Measurements from ENCODE around the gene TNFRSF13B.
"Not testable (repeated sequence)": the region's sequence is repeated elsewhere in the genome, so short reads cannot be mapped to it uniquely, and the experiment has no call there.

The TNFRSF13B gene

GRCh38 chr17:16971458-16972338 lies at the start of gene TNFRSF13B:
TSS of gene TNFRSF13B (minus strand) at chr17:16972118. CDS start at chr17:16972075, 43 bp downstream.
- DNase-seq: no peak

DNA sequence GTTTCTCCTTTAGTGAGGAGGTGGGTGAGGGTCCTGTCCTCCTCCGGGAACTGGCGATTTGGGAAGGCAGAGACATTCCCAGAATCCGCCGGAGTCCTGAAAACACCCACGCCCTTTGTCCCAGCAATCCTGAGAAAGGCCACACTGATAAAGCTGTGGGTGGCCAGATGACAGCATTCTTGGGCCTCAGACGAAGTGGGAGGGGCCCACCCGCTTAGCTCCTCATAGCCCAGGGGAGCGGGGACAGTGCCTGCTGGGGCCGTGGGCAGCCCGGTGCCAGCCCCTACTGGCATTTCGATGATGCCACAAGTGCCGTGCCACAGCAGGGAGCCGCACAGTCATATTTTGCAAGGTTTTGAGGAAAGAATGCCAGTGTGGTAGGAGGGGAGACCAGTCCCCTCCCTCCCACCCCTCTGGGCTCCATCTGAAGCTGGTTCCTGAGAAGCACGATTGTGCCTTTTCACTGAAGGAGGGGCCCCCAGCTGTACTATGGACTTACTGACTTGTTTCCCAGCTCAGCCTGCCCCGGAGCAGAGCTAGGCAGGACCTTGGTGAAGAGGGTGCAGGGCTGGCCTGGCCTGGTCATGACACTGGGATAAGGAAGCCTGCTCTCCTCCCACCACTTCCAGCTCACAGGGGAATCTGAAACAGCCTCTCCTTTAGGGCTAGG lies 49.4 kb upstream of the TNFRSF13B start:
- no peak for DNase-seq

- no peak for DNase-seq
Observed at GRCh38 chr17:17020821-17021193, 48.9 kb upstream of the TNFRSF13B start.

GRCh38 chr17:17019891-17020456 lies 48.1 kb upstream of the TNFRSF13B start:
- DNase-seq: no peak

DNA sequence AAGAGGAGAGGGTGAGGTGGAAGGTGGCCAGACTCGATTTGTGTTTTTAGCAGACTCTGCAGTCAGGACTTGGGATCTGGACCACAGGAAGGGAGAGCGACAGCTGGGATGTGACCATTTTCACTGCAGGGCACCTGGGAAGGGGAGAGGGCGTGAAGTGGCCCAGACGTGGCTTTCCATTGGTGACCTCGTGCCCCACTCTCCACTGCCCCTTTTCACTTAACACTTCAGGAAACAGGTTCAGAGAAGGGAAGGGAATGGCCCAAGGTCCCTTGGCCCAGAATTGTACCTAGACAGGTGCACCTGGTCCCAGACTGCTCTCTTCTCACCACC lies 47.5 kb upstream of the TNFRSF13B start:
- no peak for DNase-seq

GRCh38 chr17:17018612-17019429 lies 46.9 kb upstream of the TNFRSF13B start:
- no peak for DNase-seq

GRCh38 chr17:17018021-17018441 lies 46.1 kb upstream of the TNFRSF13B start:
- no peak for DNase-seq

- no peak for DNase-seq
Observed at GRCh38 chr17:17017343-17018014, 45.6 kb upstream of the TNFRSF13B start.

GRCh38 chr17:17016199-17017197 lies 44.6 kb upstream of the TNFRSF13B start:
- peak; percentile 43 for DNase-seq

- no peak for DNase-seq
Observed at GRCh38 chr17:17015230-17015629, 43.3 kb upstream of the TNFRSF13B start.

GRCh38 chr17:17014748-17015124 lies 42.8 kb upstream of the TNFRSF13B start:
- DNase-seq: not testable (repeated sequence)

DNA sequence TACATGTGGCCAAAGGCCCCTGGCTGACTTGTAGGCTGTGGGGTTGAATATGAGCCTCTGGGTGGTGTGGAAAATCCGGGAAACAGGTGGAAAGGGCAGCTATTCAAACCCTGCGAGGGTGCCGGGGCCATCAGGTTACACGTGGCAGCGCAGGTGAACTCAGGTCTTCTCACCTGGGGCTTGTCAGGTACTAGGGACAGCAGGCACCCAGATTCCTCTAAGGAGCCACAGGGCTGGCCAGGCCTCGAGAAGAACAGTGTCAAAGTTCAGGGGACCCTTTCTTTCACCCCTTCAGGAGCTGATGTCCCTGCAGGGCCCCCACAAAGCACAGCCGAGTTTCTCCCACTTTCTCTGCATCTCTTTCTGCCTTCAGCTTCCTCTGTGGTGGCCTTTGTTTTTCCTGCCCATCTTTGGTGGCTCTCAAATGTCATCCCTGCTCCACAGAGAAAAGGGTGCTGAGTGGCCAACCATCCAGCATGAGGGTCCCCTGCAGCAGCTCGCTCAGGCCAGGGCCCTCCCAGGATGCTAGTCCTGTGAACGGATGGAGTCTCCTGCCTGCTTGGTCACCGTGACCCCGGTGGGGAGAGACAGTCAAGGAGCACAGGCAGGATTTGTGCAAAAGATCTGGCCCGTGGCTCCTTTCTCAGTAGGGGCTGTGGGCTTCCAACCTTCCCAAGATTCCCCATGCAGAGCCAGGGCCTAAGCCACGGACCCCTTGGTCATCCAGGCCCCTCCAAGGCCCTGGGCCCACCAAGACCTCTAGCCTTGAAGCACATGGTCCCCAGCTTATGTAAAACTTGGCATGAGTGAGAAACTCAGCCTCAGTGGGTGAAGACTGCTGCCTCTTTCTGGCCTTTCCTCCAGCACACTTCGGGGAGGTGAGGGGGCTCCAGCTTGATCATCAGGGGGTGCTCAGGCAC lies 42.2 kb upstream of the TNFRSF13B start:
- DNase-seq: not testable (repeated sequence)

DNA sequence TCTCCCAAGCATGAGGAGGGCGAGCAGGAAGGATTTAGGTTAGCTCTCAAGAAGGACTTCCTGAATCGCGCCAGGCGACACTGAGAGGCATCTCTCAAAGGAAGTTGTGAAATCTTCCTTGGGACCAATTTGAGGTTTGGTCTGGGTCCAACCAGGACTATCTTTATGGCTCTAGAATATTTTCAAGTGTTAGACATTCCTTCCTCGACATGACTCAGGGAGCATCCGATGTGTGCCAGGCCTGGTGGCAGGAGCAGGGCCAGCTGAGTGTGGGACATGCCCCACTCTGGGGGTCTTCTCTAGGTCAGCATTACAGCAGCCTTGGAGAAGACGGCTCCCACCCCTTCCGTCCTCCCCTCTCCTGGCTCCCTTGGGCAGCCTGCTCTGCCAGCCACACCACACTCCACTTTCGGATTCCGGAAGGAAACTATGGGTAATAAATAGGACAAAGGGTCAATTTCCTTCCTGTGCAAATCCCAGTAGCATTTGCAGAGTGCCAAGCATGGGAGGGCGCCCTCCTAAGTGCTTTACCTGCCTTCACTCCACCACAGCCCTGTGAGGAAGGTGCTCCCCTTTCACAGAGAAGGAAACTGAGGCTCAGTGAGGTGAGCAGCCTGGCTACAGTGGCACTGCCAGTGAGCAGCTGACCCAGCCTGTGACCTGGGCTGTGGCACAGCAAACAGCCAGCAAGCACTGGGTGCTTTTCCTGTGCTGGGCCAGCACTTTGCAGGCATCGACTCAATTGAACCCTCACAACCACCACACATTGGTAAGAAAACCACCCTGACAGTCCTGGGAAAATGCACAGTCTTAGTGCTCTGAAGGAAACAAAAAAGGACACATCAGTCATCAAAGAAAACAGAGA lies 39.4 kb upstream of the TNFRSF13B start:
- peak; percentile 16 for DNase-seq

DNA sequence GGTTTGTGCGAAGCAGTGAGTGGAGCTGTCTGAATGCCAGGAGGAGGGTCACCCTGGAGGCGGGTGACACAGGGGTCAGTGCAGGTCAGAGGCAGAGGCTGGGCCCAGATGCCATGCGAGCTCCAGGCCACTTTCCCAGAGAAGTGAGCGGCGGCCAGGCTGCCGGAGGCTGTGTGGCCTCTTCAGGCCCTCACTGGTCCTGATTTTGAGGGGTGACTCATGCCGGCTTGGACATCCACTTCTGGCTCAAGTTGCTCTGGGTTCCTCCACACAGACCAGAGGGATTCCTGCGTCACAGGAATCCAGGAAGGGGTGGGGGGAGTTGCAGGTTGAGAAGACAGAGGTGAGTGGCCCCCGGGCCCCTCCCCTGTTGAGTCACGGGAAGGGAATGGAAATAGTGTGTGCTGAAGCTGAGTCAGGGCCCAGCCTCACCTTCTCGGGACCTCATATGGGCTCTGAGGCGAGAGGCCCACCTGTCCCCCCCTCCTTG lies 38.7 kb upstream of the TNFRSF13B start:
- DNase-seq: not testable (repeated sequence)

GRCh38 chr17:17009972-17010371 lies 38.1 kb upstream of the TNFRSF13B start:
- DNase-seq: not testable (repeated sequence)

DNA sequence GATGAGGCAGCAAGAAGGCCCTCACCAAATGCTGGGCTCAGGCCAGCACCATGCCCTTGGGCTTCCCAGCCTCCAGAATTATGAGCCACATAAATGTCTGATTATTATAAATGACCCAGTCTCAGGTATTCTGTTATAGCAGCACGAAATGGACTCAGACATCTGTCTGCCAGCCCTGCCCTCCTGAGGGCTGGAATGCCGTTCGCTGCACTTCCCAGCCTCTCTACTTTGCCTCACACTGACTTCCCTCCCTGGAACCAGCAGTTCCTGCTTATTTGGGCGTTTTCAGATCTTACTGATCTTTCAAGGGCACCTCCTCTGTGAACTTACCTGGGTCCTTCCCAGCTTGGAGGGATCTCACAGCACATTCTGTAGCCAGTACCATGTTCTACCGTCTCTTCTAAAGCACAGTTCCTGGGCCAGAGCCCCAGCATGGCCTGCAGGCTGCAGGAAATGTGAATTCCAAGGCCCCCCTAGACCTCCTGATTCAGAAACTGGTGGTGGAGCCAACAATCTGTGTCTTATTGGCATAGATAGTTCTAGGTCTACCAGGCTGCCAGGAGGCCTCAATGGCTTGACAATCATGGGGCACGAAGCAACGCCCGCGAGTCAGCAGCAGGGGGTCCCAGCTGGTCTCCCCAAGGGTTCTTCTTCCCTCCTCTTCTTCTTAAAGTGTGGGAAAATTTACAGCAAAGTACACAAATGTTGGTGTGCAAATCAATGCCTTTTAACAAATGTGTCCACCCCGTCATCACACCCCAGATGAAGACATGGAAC lies 36.9 kb upstream of the TNFRSF13B start:
- DNase-seq: not testable (repeated sequence)

DNA sequence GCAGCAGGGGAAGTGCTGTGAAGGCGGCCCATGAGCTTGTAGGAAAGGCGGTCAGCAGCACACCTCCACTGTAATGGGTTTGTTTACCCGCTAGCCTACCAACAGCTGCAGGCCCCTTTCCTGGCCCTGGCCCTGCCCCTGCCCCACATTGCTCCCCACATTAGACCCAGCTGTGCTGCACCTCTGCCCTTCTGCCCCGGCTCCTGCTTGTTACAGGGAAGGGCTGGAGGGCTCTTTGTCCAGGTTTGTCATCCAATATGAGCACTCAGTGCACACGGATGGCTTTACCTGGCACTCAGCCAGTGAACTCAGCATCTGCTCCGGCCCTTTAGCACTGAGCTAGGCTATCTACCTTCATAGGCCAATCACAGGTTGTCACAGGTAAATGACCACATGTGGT lies 36.0 kb upstream of the TNFRSF13B start:
- DNase-seq: not testable (repeated sequence)
